NCI-H2196 treated with DMSO at 0.1 percent for 48 hours (cell line): ENCODE measurements around the gene ATAD3A.
"Not testable (repeated sequence)": the region's sequence is repeated elsewhere in the genome, so short reads cannot be mapped to it uniquely, and the experiment has no call there.

Experiments used
- DNase-seq: peaks from one replicate; lab custom pipeline; 2025; ENCODE audit not compliant: unreplicated experiment; lab: John Stamatoyannopoulos, UW

ATAD3A gene

GRCh38 chr1:1553821-1554494 lies 42.0 kb downstream of the ATAD3A start:
- DNase-seq = no peak

DNA sequence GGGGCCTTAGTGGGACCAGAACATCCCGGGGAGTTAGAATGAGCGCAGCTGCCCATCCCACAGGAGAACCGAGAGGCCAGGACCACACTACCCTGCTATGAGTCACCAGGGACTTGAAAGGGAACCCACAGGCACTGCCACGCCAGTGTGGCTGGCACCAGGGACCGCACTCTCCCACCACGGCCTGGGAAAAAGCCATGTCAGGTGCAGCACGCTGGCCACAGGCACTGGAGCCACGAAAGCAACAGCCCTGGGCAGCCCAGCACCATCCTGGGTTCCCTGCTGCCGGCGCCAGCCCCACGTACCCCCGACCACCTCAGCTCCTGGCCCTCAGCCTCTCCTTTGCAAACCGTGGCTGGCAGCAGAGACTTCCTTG lies 42.6 kb downstream of the ATAD3A start:
- no peak for DNase-seq

GRCh38 chr1:1554926-1555915 lies 43.3 kb downstream of the ATAD3A start:
- DNase-seq = no peak

DNA sequence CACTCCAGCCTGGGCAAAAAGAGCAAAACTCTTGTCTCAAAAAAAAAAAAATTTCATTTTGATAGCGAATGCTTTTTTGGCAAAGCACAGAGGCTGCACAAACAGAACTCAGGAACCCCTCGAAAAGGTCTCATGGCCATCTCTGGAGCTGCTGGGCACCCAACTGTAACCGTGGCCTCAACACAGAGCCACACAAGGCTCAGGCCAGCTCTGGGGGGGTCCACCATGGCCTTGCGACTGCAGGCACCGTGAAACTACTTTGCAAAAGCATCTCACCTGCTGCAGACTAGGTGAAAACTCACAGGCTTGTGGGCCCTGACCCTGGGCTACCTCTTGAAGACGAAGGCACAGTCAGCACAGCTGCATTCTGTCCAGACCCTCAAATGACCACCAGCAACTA lies 44.5 kb downstream of the ATAD3A start:
- no peak for DNase-seq

GRCh38 chr1:1556961-1557360 lies 45.0 kb downstream of the ATAD3A start:
- DNase-seq = not testable (repeated sequence)

DNA sequence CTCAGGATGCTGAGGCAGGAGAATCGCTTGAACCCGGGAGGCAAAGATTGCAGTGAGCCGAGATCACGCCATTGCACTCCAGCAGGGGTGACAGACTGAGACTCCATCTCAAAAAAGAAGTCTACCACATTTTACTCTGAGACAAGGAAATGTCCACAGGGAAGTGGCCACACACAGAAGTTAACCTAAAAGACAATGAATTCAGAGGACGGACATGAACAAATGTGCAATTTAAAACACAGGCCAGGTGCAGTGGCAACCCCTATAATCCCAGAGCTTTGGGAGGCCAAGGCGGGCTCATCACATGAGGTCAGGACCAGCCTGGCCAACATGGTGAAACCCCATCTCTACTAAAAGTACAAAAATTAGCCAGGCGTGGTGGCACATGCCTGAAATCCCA lies 45.7 kb downstream of the ATAD3A start:
- DNase-seq = not testable (repeated sequence)

- DNase-seq = no peak
Measured at GRCh38 chr1:1558591-1558990, 46.6 kb downstream of the ATAD3A start.

DNA sequence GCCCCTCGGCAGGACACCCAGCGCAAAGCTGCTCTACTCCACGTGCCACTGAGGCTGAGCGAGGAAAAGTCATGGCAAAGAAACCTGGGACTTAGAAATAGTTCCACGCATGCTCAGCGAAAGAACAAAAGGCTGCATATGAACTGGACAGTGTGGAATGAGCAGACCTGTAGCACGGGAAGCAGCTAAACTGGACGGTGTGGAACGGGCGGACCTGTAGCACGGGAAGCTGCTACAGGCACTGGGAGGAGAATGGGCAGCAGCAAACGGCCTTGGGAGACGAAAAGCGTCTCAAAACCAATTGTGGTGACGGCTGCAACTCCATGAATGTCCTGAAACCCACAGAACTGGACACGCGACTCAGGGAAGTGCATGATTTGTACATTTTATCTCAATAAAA lies 47.1 kb downstream of the ATAD3A start:
- DNase-seq = no peak

GRCh38 chr1:1560178-1560577 lies 48.2 kb downstream of the ATAD3A start:
- no peak for DNase-seq

DNA sequence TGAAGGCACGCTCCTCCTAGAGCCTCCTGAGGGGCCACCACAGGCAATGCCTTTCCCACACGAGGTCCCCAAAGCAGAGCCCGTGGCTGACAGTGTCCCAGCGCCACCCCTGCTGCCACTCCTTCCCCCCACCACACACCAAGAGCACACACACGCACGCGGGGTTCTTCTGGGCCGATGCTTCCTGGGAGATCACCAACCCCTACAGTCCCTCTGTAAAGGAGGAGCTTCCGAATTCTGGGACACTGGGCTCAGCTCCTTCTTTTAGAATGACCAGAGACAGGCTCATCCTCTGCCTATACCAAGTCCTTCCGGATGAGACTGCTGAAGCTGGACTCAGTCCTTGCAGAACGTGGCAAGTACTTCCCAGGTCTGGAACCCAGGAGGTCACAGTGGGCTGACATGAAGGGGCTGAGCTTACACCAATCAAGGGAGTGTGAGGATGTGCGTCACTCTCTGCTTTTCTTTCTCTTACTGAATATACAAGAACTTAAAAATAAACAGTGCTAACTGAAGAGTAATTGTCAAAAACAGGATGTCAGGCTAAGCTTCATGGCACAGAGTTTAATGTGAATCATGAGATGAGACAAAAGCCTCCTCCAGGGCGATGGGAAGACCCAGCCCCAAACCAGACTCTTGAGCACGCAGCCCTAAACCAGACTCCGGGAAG lies 50.0 kb downstream of the ATAD3A start:
- no peak for DNase-seq

DNA sequence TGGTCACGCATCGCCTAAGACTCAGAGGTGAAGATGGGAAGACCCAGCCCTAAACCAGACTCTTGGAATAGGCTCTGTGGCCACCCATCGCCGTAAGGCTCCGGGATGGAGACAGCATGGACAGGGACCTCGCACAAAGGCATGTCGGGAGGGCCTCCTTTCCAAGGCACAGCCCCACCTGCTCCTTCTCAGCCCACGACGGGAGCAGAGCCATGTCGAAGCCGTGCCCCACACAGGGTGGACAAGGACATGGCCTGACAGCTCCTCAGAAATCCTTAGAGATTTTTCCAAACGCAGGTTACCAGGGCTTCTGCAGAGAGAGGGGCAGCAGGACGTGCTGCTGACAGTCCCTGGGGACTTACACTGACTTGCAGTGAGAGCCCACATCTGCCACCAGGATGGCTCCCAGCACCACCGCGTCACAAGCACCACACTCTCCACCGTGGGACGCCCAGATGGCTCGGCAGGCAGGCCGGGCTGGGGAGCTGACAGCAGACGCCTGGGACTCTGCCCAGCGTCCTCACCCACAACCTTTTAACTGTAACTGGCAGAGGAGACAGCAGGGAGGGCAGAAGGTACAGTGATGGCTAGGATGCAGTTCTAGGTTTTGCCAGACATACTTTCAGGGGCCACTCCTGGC lies 50.7 kb downstream of the ATAD3A start:
- no peak for DNase-seq

DNA sequence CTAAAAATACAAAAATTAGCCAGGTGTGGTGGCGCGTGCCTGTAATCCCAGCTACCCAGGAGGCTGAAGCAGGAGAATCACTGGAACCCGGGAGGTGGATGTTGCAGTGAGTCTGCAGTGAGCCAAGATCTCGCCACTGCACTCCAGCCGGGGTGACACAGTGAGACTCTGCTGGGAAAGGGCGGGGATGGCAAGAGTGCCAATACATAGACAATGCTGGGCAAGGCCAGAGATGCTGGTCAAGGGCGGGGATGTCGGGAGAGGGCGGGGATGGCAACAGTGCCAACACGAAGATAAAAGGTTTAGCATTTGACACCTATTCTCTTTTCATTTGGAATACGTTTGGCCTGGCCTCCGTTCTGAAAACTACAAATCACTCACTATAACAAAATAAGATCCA lies 51.7 kb downstream of the ATAD3A start:
- DNase-seq = no peak

- no peak for DNase-seq
Measured at GRCh38 chr1:1564268-1564667, 52.3 kb downstream of the ATAD3A start.

DNA sequence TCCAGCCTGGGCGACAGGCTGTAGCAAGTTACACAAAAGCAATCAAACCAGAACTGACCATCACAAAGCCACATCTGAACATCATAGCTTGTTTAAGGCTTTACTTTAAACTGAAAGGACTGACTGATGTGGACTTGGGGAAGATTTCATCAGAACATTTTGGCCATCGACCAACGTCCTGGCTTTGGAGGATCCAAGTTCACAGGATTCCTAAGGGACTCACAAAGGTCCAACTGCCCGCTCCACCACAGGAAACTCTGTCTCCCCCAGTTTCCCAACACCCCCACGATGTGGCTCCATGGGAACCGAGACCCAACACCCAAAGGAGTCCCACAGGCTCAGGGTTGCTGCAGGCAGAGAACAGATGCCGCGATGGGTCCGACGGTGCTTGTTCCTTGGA lies 53.4 kb downstream of the ATAD3A start:
- DNase-seq = no peak

- no peak for DNase-seq
Measured at GRCh38 chr1:1567152-1567875, 55.4 kb downstream of the ATAD3A start.

- no peak for DNase-seq
Measured at GRCh38 chr1:1567891-1568291, 55.9 kb downstream of the ATAD3A start.

DNA sequence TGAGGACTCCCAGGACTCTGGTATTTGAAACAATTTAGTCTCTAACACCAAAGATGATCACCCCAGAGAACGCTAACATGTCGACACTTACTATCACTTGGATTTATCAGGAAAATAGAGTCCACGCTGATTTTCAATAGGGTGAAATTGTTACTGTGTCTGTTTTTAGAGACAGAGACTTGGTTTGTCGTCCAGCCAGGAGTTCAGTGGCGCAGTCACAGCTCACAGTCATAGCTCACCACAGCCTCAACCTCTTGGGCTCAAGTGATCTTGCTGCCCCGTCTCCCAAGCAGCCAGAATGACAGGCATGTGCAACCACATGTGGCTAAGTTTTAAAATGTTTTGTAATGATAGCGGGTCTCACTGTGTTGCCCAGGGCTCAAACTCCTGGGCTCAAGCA lies 57.4 kb downstream of the ATAD3A start:
- no peak for DNase-seq

GRCh38 chr1:1573843-1574720 lies 62.1 kb downstream of the ATAD3A start:
- DNase-seq = peak; percentile 69

GRCh38 chr1:1574721-1575537 lies 63.0 kb downstream of the ATAD3A start, which contains the start of gene SSU72:
SSU72 (minus strand) TSS chr1:1574863; CDS start chr1:1574557, 306 bp downstream.
- peak; percentile 75 for DNase-seq
